MM.1S (cell line): ENCODE results near the gene ZNF609.

Source experiments
- DNase-seq: peaks from one replicate; pipeline ENCODE4 v3.0.0-alpha.2; 2015
- H2AFZ ChIP-seq: fragments of 300-600 bp; sonication (generic); 2 replicates; pipeline ENCODE4 v1.6.0; 2016; ENCODE audit warnings: antibody characterized with exemption, low read length
- H3F3A ChIP-seq: fragments of 300-600 bp; sonication (generic); 2 replicates; pipeline ENCODE4 v1.6.1; 2016; ENCODE audit warnings: mild to moderate bottlenecking, antibody characterized with exemption, low read length, moderate library complexity, mixed read lengths; ENCODE audit not compliant: insufficient read depth
- H3K27ac ChIP-seq: fragments of 300-600 bp; sonication (generic); 2 replicates; pipeline ENCODE4 v1.5.1; 2016; ENCODE audit warnings: mild to moderate bottlenecking, low read length
- H3K27me3 ChIP-seq: fragments of 300-600 bp; sonication (generic); replicated peaks from 2 replicates; pipeline ENCODE4 v1.6.0; 2016; ENCODE audit warnings: low read length; ENCODE audit not compliant: insufficient read depth
- H3K36me3 ChIP-seq: fragments of 300-600 bp; sonication (generic); replicated peaks from 2 replicates; pipeline ENCODE4 v1.6.1; 2016; ENCODE audit warnings: mild to moderate bottlenecking, low read length, mixed read lengths; ENCODE audit not compliant: insufficient read depth
- H3K4me1 ChIP-seq: fragments of 300-600 bp; sonication (generic); 2 replicates; pipeline ENCODE4 v1.6.1; 2016; ENCODE audit warnings: low read length, mixed read lengths
- H3K4me2 ChIP-seq: fragments of 300-600 bp; sonication (generic); 2 replicates; pipeline ENCODE4 v1.6.0; 2016; ENCODE audit warnings: low read depth, low read length
- H3K4me3 ChIP-seq: fragments of 300-600 bp; sonication (generic); 2 replicates; pipeline ENCODE4 v1.5.1; 2016; ENCODE audit warnings: low read length, mixed read lengths
- H3K79me2 ChIP-seq: fragments of 300-600 bp; sonication (generic); 2 replicates; pipeline ENCODE4 v1.6.1; 2016; ENCODE audit warnings: mixed run types, low read length, mixed read lengths
- H3K9ac ChIP-seq: fragments of 300-600 bp; sonication (generic); 2 replicates; pipeline ENCODE4 v1.6.1; 2016; ENCODE audit warnings: low read length, mixed read lengths
- H3K9me2 ChIP-seq: fragments of 300-600 bp; sonication (generic); replicated peaks from 2 replicates; pipeline ENCODE4 v1.6.1; 2016; ENCODE audit warnings: mild to moderate bottlenecking, low read length, mixed read lengths; ENCODE audit not compliant: insufficient read depth
- H3K9me3 ChIP-seq: fragments of 300-600 bp; sonication (generic); replicated peaks from 2 replicates; pipeline ENCODE4 v1.6.1; 2016; ENCODE audit warnings: mild to moderate bottlenecking, low read length, mixed read lengths; ENCODE audit not compliant: insufficient read depth
- H4K20me1 ChIP-seq: fragments of 300-600 bp; sonication (generic); 2 replicates; pipeline ENCODE4 v1.6.1; 2016; ENCODE audit warnings: mild to moderate bottlenecking, low read length, moderate library complexity, mixed read lengths; ENCODE audit not compliant: insufficient read depth
- CTCF ChIP-seq: fragments of 300-600 bp; sonication (generic); IDR thresholded peaks from 2 replicates; pipeline ENCODE4 v1.5.1; 2016; ENCODE audit warnings: antibody characterized with exemption, low read length, mixed read lengths
- EZH2 ChIP-seq: fragments of 300-600 bp; sonication (generic); optimal IDR thresholded peaks from 2 replicates; pipeline ENCODE3; 2017; ENCODE audit warnings: low read depth, mild to moderate bottlenecking, antibody characterized with exemption, low read length, mixed read lengths
- EZH2phosphoT487 ChIP-seq: fragments of 300-600 bp; sonication (generic); IDR thresholded peaks from 2 replicates; pipeline ENCODE4 v1.6.1; 2018; ENCODE audit warnings: antibody characterized with exemption, low read length

ZNF609 gene

GRCh38 chr15:64623347-64623996, 163.1 kb downstream of the ZNF609 start:
- H3K9ac ChIP-seq: no peak overlapping the region
- no peak overlapping the region for H2AFZ ChIP-seq
- no peak for TF ChIP-seq CTCF
- no peak overlapping the region for H3K4me3 ChIP-seq
- H3K79me2 ChIP-seq: peaks cover 5% of the 10 kb centered on the region; the same call in 1 of the 2 replicates
- no peaks in the 10 kb centered on the region for H3K27me3 ChIP-seq
- H3F3A ChIP-seq: no peaks in the 10 kb centered on the region
- H3K27ac ChIP-seq: no peak overlapping the region
- no peaks in the 10 kb centered on the region for H3K9me3 ChIP-seq
- H3K4me2 ChIP-seq: no peak overlapping the region
- no peaks in the 10 kb centered on the region for H4K20me1 ChIP-seq
- H3K9me2 ChIP-seq: no peaks in the 10 kb centered on the region
- no peaks in the 10 kb centered on the region for H3K36me3 ChIP-seq
- DNase-seq: no peak
- no peaks in the 10 kb centered on the region for H3K4me1 ChIP-seq

GRCh38 chr15:64624242-64624641, 163.9 kb downstream of the ZNF609 start:
- no peak overlapping the region for H3K9ac ChIP-seq
- H2AFZ ChIP-seq: no peak overlapping the region
- no peaks in the 10 kb centered on the region for H3K9me2 ChIP-seq
- no peaks in the 10 kb centered on the region for H3K9me3 ChIP-seq
- no peak overlapping the region for H3K4me2 ChIP-seq
- H3K27ac ChIP-seq: no peak overlapping the region
- no peak overlapping the region for H3K4me3 ChIP-seq
- H3K27me3 ChIP-seq: no peaks in the 10 kb centered on the region
- H3K79me2 ChIP-seq: no peaks in the 10 kb centered on the region
- no peak for DNase-seq
- TF ChIP-seq CTCF (no peak), EZH2 (no peak), EZH2phosphoT487 (no peak)
- no peaks in the 10 kb centered on the region for H3K4me1 ChIP-seq
- no peaks in the 10 kb centered on the region for H4K20me1 ChIP-seq
- no peaks in the 10 kb centered on the region for H3F3A ChIP-seq
- H3K36me3 ChIP-seq: no peaks in the 10 kb centered on the region

- no peak overlapping the region for H3K27ac ChIP-seq
- H3K4me1 ChIP-seq: no peaks in the 10 kb centered on the region
- H3K4me3 ChIP-seq: no peak overlapping the region
- no peaks in the 10 kb centered on the region for H3F3A ChIP-seq
- no peaks in the 10 kb centered on the region for H3K9me3 ChIP-seq
- no peaks in the 10 kb centered on the region for H3K27me3 ChIP-seq
- no peak for DNase-seq
- H3K36me3 ChIP-seq: no peaks in the 10 kb centered on the region
- H2AFZ ChIP-seq: no peak overlapping the region
- H3K79me2 ChIP-seq: no peaks in the 10 kb centered on the region
- H3K9me2 ChIP-seq: no peaks in the 10 kb centered on the region
- no peak for TF ChIP-seq EZH2phosphoT487
- no peak for TF ChIP-seq CTCF
- TF ChIP-seq EZH2: no peak
- no peak overlapping the region for H3K4me2 ChIP-seq
- no peaks in the 10 kb centered on the region for H4K20me1 ChIP-seq
- no peak overlapping the region for H3K9ac ChIP-seq
Measured at GRCh38 chr15:64629063-64629462, 168.7 kb downstream of the ZNF609 start.
